Middle frontal gyrus (tissue), 1 donor: ENCODE results near the gene RAF1.

Experiments
- DNase-seq: peaks from one replicate; pipeline ENCODE4 v3.0.0-alpha.2; 2015; ENCODE audit warnings: low spot score; ENCODE audit errors: extremely low spot score

RAF1 gene

DNA sequence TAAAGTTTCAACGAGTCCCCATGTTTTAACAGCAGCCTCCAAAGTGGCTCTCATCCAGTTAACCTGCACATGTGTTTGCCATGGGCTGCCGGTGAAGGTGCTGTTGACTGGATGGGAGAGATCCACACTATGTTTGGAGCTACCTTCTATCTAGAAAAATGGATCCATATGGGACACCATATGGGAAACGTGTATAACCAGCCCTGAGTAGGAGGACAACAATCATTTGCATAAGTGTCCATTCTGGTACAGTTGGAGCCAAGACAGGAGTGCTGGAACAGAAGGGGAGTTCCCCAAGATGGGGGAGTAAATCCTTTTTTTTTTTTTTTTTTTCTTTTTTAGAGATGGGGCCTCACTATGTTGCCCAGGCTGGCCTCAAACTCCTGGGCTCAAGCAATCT is 70.4 kb downstream of the RAF1 start:
- DNase-seq, result no peak

DNA sequence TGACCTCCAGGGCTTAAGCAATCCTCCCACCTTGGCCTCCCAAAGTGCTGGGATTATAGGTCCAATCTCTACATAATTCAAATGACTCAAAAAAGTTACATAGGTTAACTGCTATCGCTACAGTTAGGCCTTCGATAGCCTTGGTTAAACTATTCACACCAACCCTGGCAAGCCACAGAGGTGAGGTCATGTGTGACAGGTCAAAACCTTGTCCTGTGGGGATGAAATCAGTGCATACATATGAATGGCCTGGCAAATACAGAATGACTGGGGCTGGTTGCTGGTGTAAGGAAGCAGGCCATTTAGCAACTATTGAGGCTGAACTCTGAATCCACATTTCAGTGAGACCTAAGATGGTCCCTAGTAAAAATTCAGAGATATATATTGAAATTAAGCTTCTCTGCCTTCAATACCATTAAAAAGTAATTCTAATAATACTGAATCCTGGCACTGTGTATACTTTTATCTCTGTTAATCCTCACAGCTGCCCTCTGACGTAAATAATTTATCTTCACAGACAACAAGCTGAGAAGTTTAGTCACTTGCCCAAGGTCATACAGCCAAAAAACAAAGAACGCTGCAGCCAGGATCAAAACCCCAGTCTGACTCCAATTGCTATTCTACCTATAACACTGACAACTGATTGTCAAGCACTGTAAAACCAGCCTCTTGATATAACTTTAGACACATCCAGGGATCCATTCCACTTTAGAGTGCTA is 71.8 kb downstream of the RAF1 start:
- no peak for DNase-seq

DNA sequence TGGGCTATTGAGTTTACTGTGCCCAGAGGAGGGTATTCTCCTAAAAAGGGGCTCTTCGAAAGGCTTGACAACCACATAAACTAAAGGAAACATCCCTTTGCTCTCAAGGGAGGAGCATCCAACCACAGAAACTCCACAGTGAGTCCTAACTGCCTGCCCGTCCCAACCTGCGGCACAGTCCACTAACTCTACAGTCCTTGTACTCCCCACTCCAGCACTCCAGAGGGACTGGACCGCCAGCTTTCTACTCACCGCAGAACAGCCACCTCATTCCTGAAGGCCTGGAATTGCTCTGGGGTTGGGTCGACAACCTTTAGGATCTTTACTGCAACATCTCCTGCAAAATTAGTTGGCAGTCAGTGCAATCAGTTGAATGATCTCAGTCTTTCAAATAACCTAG is 72.5 kb downstream of the RAF1 start:
- no peak for DNase-seq

DNA sequence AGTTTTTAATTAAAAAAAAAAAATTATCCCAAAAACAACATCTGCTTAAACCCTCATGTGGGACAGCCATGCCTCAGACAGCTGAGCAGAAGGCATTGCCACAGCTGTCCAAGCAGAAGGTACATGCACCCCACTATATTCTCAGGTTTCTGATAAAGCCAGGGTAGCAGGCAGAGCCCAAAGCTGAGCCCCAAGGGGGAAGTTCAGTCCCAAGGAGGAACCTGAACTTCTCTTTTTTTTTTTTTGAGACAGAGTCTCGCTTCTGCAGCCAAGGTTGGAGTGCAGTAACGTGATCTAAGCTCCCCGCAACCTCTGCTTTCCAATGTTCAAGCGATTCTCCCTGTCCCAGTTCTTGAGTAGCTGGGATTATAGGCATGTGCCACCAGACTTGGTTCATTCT is 73.8 kb downstream of the RAF1 start:
- DNase-seq, result no peak

DNA sequence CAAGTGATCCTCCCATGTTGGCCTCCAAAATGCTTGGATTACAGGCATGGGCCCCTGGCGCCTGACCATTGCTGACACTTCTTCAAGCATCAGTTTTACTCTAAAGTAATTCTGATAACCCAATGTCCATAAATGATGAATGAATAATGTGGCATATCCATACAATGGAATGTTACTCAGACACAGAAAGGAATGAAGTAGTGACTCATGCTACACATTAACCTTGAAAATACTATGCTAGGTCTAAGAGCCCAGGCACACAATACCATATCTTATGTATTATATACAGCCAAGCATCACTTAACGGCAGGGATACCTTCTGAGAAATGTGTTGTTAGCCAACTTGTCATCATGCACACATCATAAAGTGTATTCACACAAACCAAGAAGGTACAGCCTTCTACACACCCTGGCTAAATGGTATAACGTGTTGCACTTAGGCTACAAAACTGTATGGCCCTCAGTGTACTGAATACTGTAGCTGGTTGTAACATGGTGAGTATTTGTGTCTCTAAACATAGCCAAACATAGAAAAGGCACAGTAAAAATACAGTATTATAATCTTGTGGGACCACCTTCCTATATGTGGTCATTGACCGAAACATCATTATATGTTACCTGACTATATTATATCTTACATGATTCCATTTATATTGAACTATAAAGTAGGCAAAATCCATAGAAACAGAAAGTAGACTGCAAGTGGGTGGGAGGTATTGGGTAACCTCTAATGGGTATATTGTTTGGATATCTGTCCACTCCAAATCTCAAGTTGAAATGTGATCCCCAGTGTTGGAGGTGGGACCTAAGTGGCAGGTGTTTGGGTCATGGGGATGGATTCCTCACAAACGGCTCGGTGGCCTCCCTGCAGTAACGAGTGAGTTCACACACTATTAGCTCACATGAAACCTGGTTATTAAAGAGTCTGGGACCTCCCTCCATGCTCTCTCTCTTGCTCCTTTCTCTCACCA is 75.6 kb downstream of the RAF1 start:
- no peak for DNase-seq

DNA sequence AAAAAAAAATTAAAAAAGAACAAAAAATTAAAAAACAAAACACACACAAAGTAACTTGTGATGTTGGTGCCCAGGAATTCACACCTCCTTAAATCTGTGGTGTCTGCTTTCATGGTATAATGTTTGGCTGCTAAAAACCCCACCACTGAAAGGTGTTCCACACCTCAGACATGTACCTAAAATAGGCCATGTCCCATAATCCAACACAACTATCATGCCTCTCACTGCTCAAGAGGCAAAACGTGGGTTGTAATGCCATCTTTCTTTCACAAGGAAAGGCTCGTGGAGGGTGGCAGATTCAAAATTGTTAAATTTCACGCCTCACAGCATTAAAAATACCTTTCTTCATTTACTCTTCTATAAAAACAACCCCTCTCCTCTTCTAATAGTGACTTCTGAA is 77.5 kb downstream of the RAF1 start:
- DNase-seq, result no peak

DNA sequence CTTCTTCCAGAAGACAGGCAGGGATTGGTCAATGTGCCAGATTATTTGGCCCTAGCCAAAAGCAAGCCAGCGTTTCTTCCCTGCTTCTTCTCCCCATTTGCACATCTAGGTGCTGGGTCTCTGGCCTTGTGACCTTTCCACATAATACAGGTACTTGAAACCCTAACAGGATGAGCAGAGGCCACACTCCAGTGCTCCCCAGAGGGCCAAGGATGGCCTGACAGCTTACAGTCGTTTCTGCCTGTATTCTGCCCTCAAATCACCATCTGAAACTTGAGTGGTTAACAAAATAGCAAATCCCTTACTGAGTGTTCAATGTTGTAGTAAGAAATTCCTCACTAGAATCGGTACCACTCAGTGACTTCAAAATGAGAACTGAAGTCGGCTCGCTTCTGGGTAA is 77.9 kb downstream of the RAF1 start:
- no peak for DNase-seq

DNA sequence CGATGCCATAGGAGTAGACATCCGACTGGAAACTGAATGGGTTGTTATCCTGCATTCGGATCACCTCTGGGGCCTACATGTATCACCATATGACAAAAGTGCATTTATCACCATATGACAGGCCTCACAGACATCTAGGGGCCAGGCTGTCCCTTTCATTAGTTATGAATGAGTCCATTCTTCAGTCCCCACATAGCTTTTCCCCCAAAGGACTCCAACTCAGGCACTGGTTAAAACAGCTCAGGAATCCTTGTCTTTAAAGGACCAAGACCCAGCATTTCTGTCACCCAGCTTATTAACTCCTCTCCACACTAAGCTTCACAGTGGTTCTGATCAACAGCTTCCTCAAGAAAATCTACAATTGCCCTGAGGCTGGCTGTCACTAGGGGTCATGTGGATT is 78.7 kb downstream of the RAF1 start:
- DNase-seq, result no peak

DNA sequence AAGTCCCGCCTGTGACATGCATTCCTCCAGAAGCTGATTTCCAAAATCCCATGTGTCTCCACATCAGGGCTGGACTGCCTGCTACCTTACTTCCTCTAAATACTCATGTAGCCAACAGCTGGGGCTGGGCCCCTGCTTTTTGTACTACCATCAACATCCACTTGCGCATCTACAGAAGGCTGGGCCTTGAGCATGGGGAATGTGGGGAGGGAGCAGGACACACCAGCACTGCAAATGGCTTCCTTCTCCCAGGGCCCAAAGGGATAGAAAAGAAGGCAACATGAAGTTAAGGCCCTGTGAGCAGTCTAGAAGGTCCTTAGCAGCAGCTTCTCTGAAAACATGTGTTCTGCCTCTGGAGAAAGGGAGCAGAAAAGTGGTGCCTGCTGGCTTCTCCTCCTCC is 79.8 kb downstream of the RAF1 start:
- DNase-seq, result no peak

DNA sequence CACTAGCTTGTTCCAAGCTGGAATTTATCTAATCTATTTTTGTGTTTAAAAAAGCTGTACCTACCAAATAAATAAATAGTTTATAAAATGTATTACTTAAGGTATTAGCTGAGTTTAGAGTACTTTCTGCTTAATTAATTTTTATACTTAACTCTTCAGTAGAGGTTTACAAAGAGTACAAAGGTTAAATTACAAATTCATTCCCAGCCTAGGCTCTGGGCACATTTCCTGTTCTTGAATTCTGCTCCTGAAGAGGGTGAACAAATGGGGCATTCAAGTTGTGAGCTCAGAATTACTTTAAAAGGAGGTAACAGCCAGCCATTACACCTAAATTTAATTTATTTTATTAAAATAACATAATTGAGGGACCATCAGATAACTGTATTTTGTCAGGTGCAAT is 80.6 kb downstream of the RAF1 start:
- DNase-seq, result no peak

DNA sequence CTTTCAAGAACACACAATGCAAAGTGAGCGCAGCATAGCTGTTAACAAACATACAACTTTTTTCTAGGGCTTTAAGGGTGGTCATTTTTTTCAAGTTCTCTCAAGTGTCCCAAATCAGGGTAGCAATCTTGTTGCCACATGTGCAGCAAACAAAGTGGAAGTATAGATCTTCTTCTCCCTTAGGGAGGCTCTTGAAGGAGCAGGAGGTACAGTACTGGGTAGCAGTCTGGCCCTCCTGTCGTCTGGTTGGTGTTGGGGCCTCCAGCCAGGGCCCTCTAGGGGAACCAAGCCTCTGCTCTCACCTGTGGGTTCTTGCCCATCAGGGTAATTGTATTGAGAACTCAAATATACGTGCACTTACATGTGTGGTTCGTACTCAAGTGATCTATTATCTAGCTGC is 81.2 kb downstream of the RAF1 start:
- no peak for DNase-seq

DNA sequence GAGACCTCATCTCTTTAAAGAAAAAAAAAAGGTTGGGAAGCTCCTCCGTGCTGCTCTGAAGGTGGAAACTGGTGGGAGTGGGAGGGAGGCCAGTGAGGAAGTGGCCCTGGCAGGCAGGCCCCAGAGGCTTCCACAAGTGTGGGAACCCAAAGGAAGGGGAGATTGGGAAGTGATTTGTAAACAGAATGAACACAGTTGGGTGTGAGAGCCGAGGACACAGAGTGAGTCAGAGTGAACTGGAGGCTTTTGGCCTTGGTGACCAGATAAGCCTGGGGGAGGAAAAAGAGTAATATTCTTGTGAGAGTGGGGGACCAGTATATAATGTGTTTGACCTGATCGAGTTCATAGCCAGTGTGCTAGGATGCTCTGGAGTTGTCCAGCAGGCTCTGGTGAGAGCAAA is 84.0 kb downstream of the RAF1 start:
- DNase-seq, result no peak

DNA sequence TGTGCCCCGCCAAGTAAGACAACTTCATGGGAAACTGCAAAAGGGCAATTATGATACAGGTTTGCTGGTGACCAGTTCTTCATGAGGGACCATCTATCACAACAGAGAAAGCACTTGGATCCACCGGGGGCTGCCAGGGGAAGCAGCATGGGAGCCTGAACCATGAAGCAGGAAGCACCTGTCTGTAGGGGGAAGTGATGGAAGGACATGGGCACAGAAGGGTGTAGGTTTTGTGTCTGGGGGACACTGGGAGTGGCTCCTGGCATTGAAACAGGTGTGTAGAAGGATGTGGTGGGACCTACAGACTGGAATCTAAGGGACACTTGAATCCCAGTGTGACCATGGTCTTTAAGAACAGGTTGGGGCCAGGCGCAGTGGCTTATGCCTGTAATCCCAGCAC is 84.5 kb downstream of the RAF1 start:
- DNase-seq, result no peak

DNA sequence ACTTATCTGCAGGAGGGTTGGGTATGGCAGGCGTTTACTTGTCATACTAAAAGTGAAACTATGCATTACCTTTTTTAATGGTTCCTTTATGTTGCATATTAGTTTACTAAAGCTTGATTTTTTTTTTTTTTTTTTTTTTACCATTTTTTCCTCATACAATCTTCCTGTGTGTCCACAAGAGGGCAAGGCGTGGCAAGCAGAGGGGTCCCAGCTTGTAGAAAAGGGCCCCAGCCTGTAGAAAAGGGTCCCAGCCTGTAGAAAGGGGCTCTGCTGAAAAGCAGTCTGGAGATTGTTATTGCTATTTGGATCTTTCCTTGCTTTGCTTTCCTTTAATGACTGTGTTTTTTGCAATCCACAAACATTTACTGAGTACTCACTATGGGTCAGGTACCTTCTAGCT is 85.2 kb downstream of the RAF1 start:
- DNase-seq, result no peak

DNA sequence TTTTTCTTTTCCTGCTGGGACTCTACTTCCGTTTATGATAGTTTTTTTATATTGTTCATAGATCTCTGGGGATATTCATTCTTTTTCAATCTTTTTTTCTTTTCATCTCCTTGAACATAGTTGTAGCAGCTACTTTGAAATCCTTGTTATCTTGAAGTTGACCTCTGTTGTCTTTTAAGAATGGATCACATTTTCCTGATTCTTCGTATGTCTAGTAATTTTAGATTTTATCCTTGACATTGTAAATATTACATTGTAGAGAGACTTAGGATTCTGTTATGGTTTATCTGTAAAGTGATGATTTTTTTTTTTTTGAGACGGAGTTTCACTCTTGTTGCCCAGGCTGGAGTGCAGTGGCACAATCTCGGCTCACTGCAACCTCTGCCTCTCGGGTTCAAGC is 86.5 kb downstream of the RAF1 start:
- DNase-seq, result no peak

DNA sequence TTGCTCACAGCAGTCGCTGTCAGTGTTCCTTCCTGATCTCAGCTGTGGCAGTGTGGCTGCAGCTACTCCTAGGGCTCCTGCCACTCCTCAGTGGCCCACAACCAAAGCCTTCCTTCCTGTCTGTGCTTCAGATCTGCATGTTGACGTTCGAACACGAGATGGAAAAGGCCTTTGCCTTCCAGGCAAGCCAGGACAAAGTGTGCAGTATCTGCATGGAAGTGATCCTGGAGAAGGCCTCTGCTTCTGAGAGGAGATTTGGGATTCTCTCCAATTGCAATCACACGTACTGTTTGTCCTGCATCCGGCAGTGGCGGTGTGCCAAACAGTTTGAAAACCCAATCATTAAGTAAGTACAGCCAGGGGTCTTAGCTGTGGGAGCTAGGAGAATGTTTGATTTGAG is 89.3 kb downstream of the RAF1 start:
- no peak for DNase-seq

DNA sequence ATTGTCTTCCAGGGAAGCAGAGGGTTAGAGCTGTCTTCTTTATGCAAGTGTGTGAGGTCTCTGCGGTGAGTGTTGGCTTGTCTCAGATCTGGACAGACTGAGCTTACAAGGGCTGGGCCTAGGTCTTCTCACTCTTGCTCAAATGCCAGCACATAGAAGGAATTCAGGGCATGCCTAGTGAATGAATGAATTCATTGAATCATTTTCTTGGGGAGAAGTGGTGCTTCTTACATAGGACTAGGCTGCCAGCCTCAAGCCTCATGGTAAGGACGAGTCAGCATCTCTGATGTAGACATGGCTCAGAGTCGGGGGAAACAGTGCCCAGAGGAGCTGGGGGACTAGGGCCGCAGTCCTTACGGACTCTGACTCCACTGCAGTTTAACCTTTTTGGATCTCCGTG is 89.8 kb downstream of the RAF1 start:
- no peak for DNase-seq

DNA sequence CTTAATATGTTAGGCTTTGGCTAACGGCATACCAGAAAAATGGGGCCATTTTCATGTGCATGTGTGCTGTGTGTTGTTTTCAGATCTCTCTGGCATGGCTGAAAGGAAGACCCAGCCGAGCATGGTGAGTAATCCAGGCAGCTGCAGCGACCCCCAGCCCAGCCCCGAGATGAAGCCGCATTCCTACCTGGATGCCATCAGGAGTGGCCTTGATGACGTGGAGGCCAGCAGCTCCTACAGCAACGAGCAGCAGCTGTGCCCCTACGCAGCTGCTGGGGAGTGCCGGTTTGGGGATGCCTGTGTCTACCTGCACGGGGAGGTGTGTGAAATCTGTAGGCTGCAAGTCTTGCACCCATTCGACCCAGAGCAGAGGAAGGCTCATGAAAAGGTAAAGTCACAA is 91.9 kb downstream of the RAF1 start:
- no peak for DNase-seq

DNA sequence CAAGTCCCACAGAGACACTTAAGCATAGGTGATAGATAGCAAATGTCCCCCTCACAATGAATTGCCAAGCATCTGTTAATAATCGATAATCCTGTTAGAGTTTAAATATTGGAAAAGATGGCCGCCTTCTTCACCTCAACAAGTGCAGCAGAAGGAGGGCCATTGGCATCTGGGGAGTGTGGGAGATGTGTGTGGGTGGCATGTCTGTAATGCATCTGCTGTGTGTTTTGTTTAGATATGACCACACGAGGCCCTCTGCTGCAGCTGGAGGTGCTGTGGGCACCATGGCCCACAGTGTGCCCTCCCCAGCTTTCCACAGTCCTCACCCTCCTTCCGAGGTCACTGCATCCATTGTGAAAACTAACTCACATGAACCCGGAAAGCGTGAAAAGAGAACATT is 94.1 kb downstream of the RAF1 start:
- DNase-seq, result no peak

DNA sequence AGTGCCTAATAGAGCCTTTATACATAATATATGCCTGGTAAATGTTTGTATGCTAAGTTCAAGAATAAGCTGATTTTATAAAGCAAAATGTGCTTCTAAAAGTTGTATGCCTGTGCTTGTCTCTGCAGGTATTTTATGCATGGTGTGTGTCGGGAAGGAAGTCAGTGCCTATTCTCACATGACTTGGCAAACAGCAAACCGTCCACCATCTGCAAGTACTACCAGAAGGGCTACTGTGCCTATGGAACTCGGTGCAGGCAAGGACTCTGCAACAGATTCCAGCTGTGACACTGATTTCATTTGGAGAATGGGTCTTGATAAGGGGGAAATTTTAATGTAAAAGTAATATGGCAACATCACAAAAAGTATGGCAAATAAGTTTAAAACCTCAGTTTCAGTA is 95.2 kb downstream of the RAF1 start:
- DNase-seq, result no peak

DNA sequence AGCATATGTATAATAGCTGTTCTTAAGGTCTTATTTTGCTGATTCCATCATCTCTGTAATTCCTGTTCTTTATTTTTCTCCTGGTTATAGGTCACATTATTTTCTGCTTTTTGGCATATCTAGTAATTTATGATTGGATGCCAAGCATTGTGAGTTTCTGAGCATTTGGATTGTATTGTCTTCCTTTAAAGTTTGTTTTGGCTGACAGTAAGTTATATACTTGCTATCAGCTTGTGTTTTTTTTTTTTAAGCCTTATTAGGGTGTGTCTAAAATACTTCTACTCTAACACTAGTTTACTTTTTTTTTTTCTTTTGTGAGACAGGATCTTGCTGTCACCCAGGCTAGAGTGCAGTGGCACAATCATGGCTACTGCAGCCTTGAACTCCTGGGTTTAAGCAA is 96.9 kb downstream of the RAF1 start:
- DNase-seq, result no peak

DNA sequence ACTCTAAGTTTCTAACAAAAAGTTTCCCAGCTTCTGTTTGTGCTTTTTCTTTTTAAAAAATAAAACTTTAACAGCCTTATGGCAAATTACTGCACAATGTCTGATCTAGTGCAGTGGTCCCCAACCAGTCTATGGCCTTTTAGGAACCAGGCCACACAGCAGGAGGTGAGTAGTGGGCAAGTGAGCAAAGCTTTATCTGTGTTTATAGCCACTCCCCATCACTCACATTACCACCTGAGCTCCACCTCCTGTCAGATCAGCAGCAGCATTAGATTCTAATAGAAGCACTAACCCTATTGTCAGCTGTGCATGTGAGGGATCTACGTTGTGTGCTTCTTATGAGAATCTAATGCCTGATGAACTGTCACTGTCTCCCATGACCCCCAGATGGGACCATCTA is 101.5 kb downstream of the RAF1 start:
- no peak for DNase-seq

DNA sequence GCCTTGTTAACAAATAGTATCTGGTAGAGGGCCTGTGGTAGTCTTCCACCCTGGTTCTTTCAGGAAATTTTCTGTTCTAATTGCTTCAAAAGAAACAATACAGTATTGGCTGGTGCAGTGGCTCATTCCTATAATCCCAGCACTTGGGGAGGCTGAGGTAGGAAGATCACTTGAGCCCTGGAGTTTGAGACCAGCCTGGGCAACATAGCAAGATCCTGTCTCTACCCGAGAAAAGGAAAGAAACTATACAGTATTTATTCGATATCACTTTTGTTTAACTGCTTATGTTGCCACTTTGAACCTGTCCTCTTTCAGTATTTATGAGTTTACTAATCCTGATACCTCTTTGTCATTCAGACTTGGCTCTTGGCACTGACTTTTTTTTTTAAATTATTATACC is 102.5 kb downstream of the RAF1 start:
- DNase-seq, result no peak
